ENCODE results near the gene CPLX3.

The CPLX3 gene

GRCh38 chr15:74807282-74807681, 19.1 kb upstream of the CPLX3 start:
- TF ChIP-seq MYC (IDR thresholded peaks at IDR 0.05; ENCODE audit: low read depth, low read length) (no peak), POLR2A (IDR thresholded peaks at IDR 0.05; ENCODE audit: extremely low read depth, insufficient read length) (no peak), CTCF (IDR thresholded peaks at IDR 0.05; ENCODE audit: low read depth, low read length) (no peak)
- TF ChIP-seq, protein P1, sequence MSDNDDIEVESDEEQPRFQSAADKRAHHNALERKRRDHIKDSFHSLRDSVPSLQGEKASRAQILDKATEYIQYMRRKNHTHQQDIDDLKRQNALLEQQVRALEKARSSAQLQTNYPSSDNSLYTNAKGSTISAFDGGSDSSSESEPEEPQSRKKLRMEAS (IDR thresholded peaks at IDR 0.05; ENCODE audit: low read depth, low read length): no peak
- no peak overlapping the region for H3K4me3 ChIP-seq (ENCODE audit: low read depth, low read length)
- DNase-seq (ENCODE audit: low read depth): no peak

GRCh38 chr15:74808078-74808839, 18.2 kb upstream of the CPLX3 start:
- no peak overlapping the region for H3K4me3 ChIP-seq (ENCODE audit: low read depth, low read length)
- TF ChIP-seq, protein P1 (IDR thresholded peaks at IDR 0.05; ENCODE audit: low read depth, low read length): no peak
- TF ChIP-seq MYC (IDR thresholded peaks at IDR 0.05; ENCODE audit: low read depth, low read length): no peak
- no peak for TF ChIP-seq POLR2A (IDR thresholded peaks at IDR 0.05; ENCODE audit: extremely low read depth, insufficient read length)
- no peak for DNase-seq (ENCODE audit: low read depth)

GRCh38 chr15:74808840-74809229, 17.6 kb upstream of the CPLX3 start:
- TF ChIP-seq POLR2A (IDR thresholded peaks at IDR 0.05; ENCODE audit: extremely low read depth, insufficient read length) (no peak), MYC (IDR thresholded peaks at IDR 0.05; ENCODE audit: low read depth, low read length) (no peak), CTCF (IDR thresholded peaks at IDR 0.05; ENCODE audit: low read depth, low read length) (no peak)
- TF ChIP-seq, protein P1 (IDR thresholded peaks at IDR 0.05; ENCODE audit: low read depth, low read length): no peak
- DNase-seq (ENCODE audit: low read depth): no peak
- no peak overlapping the region for H3K4me3 ChIP-seq (ENCODE audit: low read depth, low read length)

DNA sequence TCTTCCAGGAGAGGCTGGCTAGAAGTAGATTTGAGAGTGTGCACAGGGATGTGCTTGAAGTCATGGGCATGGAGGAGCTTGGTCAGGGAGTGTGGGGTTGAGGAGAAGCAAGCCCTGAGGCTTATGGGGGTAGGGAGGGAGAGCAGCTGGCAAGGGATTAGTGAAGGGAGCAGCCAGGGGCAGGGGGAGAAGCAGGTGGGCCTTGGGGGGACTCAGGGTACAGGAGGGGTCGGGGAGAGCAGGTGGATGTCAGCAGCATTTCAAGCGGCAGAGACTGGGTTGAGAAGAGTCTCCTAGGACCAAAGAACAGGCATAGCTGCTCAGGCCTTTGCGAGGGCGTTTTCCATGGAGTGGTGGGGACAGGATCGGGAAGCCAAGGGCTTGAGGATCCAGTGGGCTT, 17.2 kb upstream of the CPLX3 start:
- no peak overlapping the region for H3K4me3 ChIP-seq (ENCODE audit: low read depth, low read length)
- no peak for DNase-seq (ENCODE audit: low read depth)
- no peak for TF ChIP-seq MYC (IDR thresholded peaks at IDR 0.05; ENCODE audit: low read depth, low read length)
- TF ChIP-seq CTCF (IDR thresholded peaks at IDR 0.05; ENCODE audit: low read depth, low read length): no peak
- TF ChIP-seq POLR2A (IDR thresholded peaks at IDR 0.05; ENCODE audit: extremely low read depth, insufficient read length): no peak
- TF ChIP-seq, protein P1 (IDR thresholded peaks at IDR 0.05; ENCODE audit: low read depth, low read length): no peak

DNA sequence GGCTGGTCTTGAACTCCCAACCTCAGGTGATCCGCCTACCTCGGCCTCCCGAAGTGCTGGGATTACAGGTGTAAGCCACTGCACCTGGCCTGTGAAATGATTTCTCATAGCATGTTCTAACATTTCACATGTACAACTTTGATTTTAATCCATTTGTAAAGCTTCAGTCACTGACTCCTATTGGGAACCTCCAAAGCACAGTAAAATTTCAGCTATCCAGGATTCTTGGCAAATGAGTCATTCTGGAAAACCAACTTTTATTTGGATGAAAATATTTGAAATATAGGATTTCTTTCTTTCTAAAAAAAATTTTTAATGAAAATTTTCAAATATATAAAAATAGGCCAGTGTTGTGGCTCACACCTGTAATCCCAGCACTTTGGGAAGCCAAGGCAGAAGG, 16.5 kb upstream of the CPLX3 start:
- no peak overlapping the region for H3K4me3 ChIP-seq (ENCODE audit: low read depth, low read length)
- no peak for DNase-seq (ENCODE audit: low read depth)
- TF ChIP-seq POLR2A (IDR thresholded peaks at IDR 0.05; ENCODE audit: extremely low read depth, insufficient read length): no peak
- TF ChIP-seq CTCF (IDR thresholded peaks at IDR 0.05; ENCODE audit: low read depth, low read length): no peak
- TF ChIP-seq MYC (IDR thresholded peaks at IDR 0.05; ENCODE audit: low read depth, low read length): no peak
- TF ChIP-seq, protein P1 (IDR thresholded peaks at IDR 0.05; ENCODE audit: low read depth, low read length): no peak

- no peak within 1 kb of the TSS for H3K4me3 ChIP-seq (ENCODE audit: low read depth, low read length)
- no peak for DNase-seq (ENCODE audit: low read depth)
- TF ChIP-seq MYC (IDR thresholded peaks at IDR 0.05; ENCODE audit: low read depth, low read length) (no peak), CTCF (IDR thresholded peaks at IDR 0.05; ENCODE audit: low read depth, low read length) (no peak), POLR2A (IDR thresholded peaks at IDR 0.05; ENCODE audit: extremely low read depth, insufficient read length) (no peak)
- TF ChIP-seq, protein P1 (IDR thresholded peaks at IDR 0.05; ENCODE audit: low read depth, low read length): no peak
These were observed 13.9 kb upstream of the CPLX3 start, which contains the start of gene LMAN1L for GRCh38 chr15:74812533-74812932. LMAN1L (plus strand) TSS chr15:74812835; CDS start chr15:74812855, 20 bp downstream.

Measured in NB4 (cell line).